ENCODE data around the gene THADA. TPM values are rescaled to one million over a fixed set of nuclear protein-coding genes. Genes with fewer than 3 reads are reported as not detected.

THADA gene
- total RNA-seq, 4 donors from 2014 or later = 31.2 to 68.8 (median 54.9) TPM

DNA sequence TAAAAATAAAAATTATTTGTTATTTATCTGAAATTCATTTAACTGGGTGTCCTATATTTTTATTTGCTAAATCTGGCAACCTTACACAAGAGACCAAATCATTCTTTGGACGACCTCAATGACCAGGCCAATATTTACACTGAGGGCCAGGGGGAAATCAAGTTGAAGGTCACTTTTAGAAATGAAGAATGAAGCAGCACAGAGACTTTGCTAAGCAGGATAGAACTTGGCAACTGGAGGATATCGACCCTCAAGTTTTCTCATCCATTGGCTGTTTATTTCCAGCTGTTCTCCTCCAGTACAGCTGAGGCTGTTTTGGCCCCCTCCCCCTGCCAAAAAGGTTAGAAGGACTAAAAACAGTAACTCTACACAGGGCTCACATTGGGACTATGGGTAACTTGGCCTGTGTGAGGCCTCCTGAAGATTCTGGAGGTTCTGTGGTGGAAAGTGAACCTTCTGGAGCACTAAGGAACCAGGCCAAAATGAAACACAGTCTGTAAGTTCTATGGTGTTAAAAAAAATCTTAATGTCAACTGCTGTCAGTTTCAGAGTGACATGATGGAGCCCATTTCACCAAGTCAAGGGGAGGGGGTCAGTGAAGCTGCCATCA is 337.2 kb downstream of the THADA start:
- Histone ChIP-seq H3K27me3 (no peaks in the 10 kb centered on the region), H3K4me3 (no peak overlapping the region), H3K36me3 (no peaks in the 10 kb centered on the region), H3K27ac (no peak overlapping the region), H3K9me3 (no peaks in the 10 kb centered on the region), H3K4me1 (no peaks in the 10 kb centered on the region)
- intact Hi-C loops (cut with DNase I; ENCODE audit: low total_unique reads) = no loop called here
- DNase-seq = no peak
- TF ChIP-seq CTCF (IDR thresholded peaks at IDR 0.05) (no peak), POLR2A (IDR thresholded peaks at IDR 0.05) (no peak)

DNA sequence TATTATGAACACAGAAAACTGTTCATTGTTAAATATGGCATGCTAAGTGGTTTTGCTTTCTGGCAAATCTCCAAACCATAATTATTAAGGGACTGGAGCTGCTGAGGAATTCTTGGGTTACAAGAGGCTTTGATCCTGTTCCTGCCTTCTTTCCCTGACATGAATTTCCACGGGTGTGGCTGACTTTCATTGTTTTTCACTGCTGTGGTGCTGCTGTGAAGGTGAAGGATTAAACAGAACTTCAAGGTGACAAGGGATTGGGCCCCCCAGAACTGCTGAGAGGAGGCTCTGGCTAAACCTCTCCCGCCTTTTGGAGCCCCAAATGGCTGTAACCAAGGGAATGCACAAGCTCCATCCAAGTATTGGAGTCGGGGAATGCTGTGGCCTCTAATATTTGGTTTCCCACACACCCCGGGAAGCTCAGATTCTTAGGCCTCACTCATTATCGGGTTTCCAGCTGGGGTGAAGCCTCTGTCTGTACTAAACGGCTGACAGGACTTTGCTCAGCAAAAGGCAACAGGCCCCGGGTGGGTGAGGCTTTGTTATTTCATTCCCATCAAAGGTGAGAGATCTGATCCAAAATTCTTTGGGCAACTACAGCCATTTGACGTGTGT is 340.4 kb downstream of the THADA start:
- TF ChIP-seq CTCF (IDR thresholded peaks at IDR 0.05) = no peak
- TF ChIP-seq POLR2A (IDR thresholded peaks at IDR 0.05) = no peak
- no peaks in the 10 kb centered on the region for H3K9me3 ChIP-seq
- H3K27me3 ChIP-seq = no peaks in the 10 kb centered on the region
- no peaks in the 10 kb centered on the region for H3K4me1 ChIP-seq
- H3K4me3 ChIP-seq = no peak overlapping the region
- DNase-seq = no peak
- no peaks in the 10 kb centered on the region for H3K36me3 ChIP-seq
- intact Hi-C loops (cut with DNase I; ENCODE audit: low total_unique reads) = no loop called here
- H3K27ac ChIP-seq = peak overlapping the region; percentile 12 to 24

DNA sequence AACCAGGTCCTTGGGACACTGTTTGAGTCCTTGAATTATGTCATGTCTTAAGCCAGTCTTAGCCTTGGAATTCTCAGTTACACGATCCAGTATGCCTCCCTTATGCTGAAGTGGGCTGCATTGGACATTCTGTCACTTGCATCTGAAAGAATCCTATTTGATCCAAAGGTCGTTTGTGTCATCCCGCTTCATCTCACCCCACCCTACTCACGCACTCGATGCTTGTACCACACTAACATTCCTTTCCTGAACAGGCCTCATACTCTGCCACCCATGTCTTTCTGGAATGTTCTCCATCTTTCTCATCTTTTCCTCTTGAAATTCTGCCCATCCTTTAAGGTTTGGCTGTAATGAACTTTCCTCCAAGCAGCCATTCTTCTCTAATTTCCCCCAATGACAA is 341.5 kb downstream of the THADA start:
- intact Hi-C loops (cut with DNase I; ENCODE audit: low total_unique reads) = no loop called here
- Histone ChIP-seq H3K4me1 (no peaks in the 10 kb centered on the region), H3K27ac (peak overlapping the region in 1 of 2 donors; percentile 24), H3K27me3 (no peaks in the 10 kb centered on the region), H3K36me3 (no peaks in the 10 kb centered on the region), H3K9me3 (no peaks in the 10 kb centered on the region), H3K4me3 (no peak overlapping the region)
- DNase-seq = no peak
- TF ChIP-seq CTCF (IDR thresholded peaks at IDR 0.05) (no peak), POLR2A (IDR thresholded peaks at IDR 0.05) (no peak)

- Histone ChIP-seq H3K9me3 (no peaks in the 10 kb centered on the region), H3K4me1 (no peaks in the 10 kb centered on the region), H3K27ac (peak overlapping the region; percentile 92 to 95), H3K27me3 (no peaks in the 10 kb centered on the region), H3K36me3 (no peaks in the 10 kb centered on the region), H3K4me3 (no peak overlapping the region)
- TF ChIP-seq POLR2A (IDR thresholded peaks at IDR 0.05) (peak in 1 of 2 donors; percentile 8), CTCF (IDR thresholded peaks at IDR 0.05) (no peak)
- intact Hi-C loops (cut with DNase I; ENCODE audit: low total_unique reads) = no loop called here
- peak; percentile 41 to 57 for DNase-seq
Observed at GRCh38 chr2:43251171-43251731, 344.6 kb downstream of the THADA start.

DNA sequence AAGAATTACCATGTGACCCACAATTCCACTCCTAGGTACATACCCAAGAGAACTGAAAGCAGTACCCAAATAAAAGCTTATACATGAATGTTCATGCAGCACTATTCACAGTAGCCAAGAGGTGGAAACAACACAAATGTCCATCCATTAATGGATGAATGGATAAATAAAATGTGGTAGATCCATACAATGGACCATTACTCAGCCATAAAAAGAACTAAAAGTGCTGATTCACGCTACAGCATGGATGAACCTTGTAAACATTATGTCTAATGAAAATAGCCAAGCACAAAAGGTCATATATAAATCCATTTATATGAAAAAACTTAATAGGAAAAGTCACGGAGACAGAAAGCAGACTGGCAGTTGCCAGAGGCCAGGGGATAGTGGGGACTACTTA is 345.8 kb downstream of the THADA start:
- Histone ChIP-seq H3K27me3 (no peaks in the 10 kb centered on the region), H3K27ac (peak overlapping the region; percentile 92 to 95), H3K9me3 (no peaks in the 10 kb centered on the region), H3K4me1 (no peaks in the 10 kb centered on the region), H3K4me3 (no peak overlapping the region), H3K36me3 (no peaks in the 10 kb centered on the region)
- TF ChIP-seq POLR2A (IDR thresholded peaks at IDR 0.05) = no peak
- TF ChIP-seq CTCF (IDR thresholded peaks at IDR 0.05) = no peak
- no peak for DNase-seq
- intact Hi-C loops (cut with DNase I; ENCODE audit: low total_unique reads) = no loop called here
